K562 (cell line): ENCODE measurements around the gene FCGR2B. TPM values are rescaled to one million over a fixed set of nuclear protein-coding genes. Genes with fewer than 3 reads are reported as not detected.

Experiments used
- ATAC-seq: fragments of 200-7000 bp; cut with Tn5 transposase; 3 replicates; pipeline ENCODE4 v1.9.1; 2020; ENCODE audit warnings: moderate library complexity
- BruUV-seq: library from RNA; stranded (reverse); fragments of 400-500 nt; replicated peaks from 2 replicates; lab custom pipeline; 2021; lab: Mats Ljungman, UMichigan
- CTCF ChIA-PET: fragments of 300-600 bp; formaldehyde crosslinking; extraction: SDS; loops from one replicate; lab custom pipeline; 2021; ENCODE audit warnings: low intra/inter-chr PET ratio; lab: Yijun Ruan, JAX
- POLR2A ChIA-PET: fragments of 300-600, 350-650 bp; sonication (Branson Sonifier 250); formaldehyde crosslinking; extraction: SDS; loops from one replicate; lab custom pipeline; 2021; ENCODE audit warnings: antibody characterized with exemption, inconsistent platforms; lab: Yijun Ruan, JAX
- DNase-seq, 4 experiments: peaks; one replicate each; pipeline versions ENCODE4 v3.0.0 to v3.0.0-alpha.2; 2011 to 2018; ENCODE audit warnings: low spot score in 3 of 4, mixed read lengths in 3 of 4; ENCODE audit errors: extremely low read depth in 1 of 4
- FAIRE-seq: peaks from 2 replicates; lab custom pipeline; 2011; peaks lifted over from hg19 to GRCh38; lab: Jason Lieb, UNC
- H2AFZ ChIP-seq: 2 replicates; pipeline ENCODE4 v1.6.0; 2011; ENCODE audit warnings: low read depth, low read length, control low read depth, inconsistent platforms
- H3K27ac ChIP-seq: fragments of 200-600 bp; 3 replicates; pipeline ENCODE4 v1.8.0; 2011; ENCODE audit warnings: low read depth, mild to moderate bottlenecking, control low read depth, inconsistent platforms, low read length, moderate library complexity, mixed read lengths; ENCODE audit errors: extremely low read depth
- H3K27me3 ChIP-seq, 2 experiments: fragments of 300-600 bp in 1 of 2; 2 replicates in 1 of 2; 3 replicates in 1 of 2; pipeline versions ENCODE4 v1.6.0 to v1.8.0; 2011; ENCODE audit warnings: inconsistent platforms in 2 of 2, low read length in 2 of 2, mild to moderate bottlenecking in 1 of 2, mixed read lengths in 1 of 2, moderate library complexity in 1 of 2; ENCODE audit not compliant: control insufficient read depth in 2 of 2, insufficient read depth in 2 of 2
- H3K36me3 ChIP-seq: fragments of 300-600 bp; 3 replicates; pipeline ENCODE4 v1.8.0; 2011; ENCODE audit warnings: mild to moderate bottlenecking, low read length, inconsistent platforms; ENCODE audit not compliant: control insufficient read depth, insufficient read depth
- H3K4me1 ChIP-seq, 2 experiments: fragments of 200-600 bp in 1 of 2; replicated peaks in 1 of 2; 2 replicates in 1 of 2; 3 replicates in 1 of 2; pipeline versions ENCODE4 v1.5.1 to v1.8.0; 2011; ENCODE audit warnings: inconsistent platforms in 2 of 2, low read length in 2 of 2, mild to moderate bottlenecking in 1 of 2, mixed read lengths in 1 of 2, moderate library complexity in 1 of 2; ENCODE audit not compliant: control insufficient read depth in 2 of 2, insufficient read depth in 2 of 2
- H3K4me2 ChIP-seq: 2 replicates; pipeline ENCODE4 v1.6.1; 2011; ENCODE audit warnings: low read length, control low read depth, inconsistent platforms, mixed read lengths; ENCODE audit not compliant: insufficient read depth
- H3K4me3 ChIP-seq: fragments of 200-600 bp; sonication (generic), shearing (Covaris generic); 2 replicates; pipeline ENCODE4 v1.5.1; 2016; ENCODE audit warnings: control low read depth, inconsistent platforms
- H3K79me2 ChIP-seq: fragments of 200-600 bp; 3 replicates; pipeline ENCODE4 v1.8.0; 2011; ENCODE audit warnings: low read length, inconsistent platforms; ENCODE audit not compliant: control insufficient read depth, insufficient read depth
- H3K9ac ChIP-seq, 2 experiments: 2 replicates each; pipeline versions ENCODE4 v1.6.0 to v1.6.1; 2011; ENCODE audit warnings: low read depth in 2 of 2, low read length in 2 of 2, control low read depth in 1 of 2, inconsistent platforms in 1 of 2, mild to moderate bottlenecking in 1 of 2, mixed read lengths in 1 of 2; ENCODE audit not compliant: insufficient read depth in 1 of 2
- H3K9me1 ChIP-seq: one replicate; pipeline ENCODE4 v1.6.0; 2011; ENCODE audit warnings: inconsistent platforms, mild to moderate bottlenecking, low read length, moderate library complexity; ENCODE audit not compliant: control insufficient read depth, insufficient read depth
- H3K9me3 ChIP-seq: replicated peaks from 2 replicates; pipeline ENCODE4 v1.5.1; 2011; ENCODE audit warnings: low read depth, low read length, inconsistent platforms; ENCODE audit not compliant: control insufficient read depth, insufficient read depth
- H4K20me1 ChIP-seq: replicated peaks from 2 replicates; pipeline ENCODE4 v1.6.1; 2011; ENCODE audit warnings: low read length, inconsistent platforms, mixed read lengths; ENCODE audit not compliant: control insufficient read depth, insufficient read depth
- ATF7 ChIP-seq: fragments of 450-650 bp; IDR thresholded peaks from 2 replicates; pipeline ENCODE4 v1.7.1; 2014; ENCODE audit warnings: mild to moderate bottlenecking, moderate library complexity
- BMI1 ChIP-seq: fragments of 150-350 bp; IDR thresholded peaks from 2 replicates; pipeline ENCODE4 v1.6.1; 2014; ENCODE audit warnings: low read length
- CBX2 ChIP-seq: fragments of 200-600 bp; sonication (generic); IDR thresholded peaks from one replicate; pipeline ENCODE4 v1.6.1; 2012; ENCODE audit warnings: mild to moderate bottlenecking, low read length, inconsistent platforms; ENCODE audit not compliant: insufficient read depth, poor library complexity, severe bottlenecking
- CTCFL ChIP-seq: IDR thresholded peaks from 2 replicates; pipeline ENCODE4 v1.6.1; 2011; ENCODE audit warnings: borderline replicate concordance, low read depth, mild to moderate bottlenecking, moderate library complexity, low read length; ENCODE audit not compliant: insufficient read depth, poor library complexity, severe bottlenecking
- GTF3C2 ChIP-seq: IDR thresholded peaks from 3 replicates; pipeline ENCODE4 v1.6.1; 2011; ENCODE audit warnings: borderline replicate concordance, mild to moderate bottlenecking, moderate library complexity; ENCODE audit not compliant: insufficient read length; ENCODE audit errors: extremely low read depth
- JUND ChIP-seq, 2 experiments: IDR thresholded peaks; 2 replicates in 1 of 2; 3 replicates in 1 of 2; pipeline ENCODE4 v1.6.1; 2011; ENCODE audit warnings: borderline replicate concordance in 2 of 2, low read depth in 2 of 2, low read length in 2 of 2, improper control_type of control experiment in 1 of 2, missing biosample characterization in 1 of 2, missing genetic modification characterization in 1 of 2, missing genetic modification reagents in 1 of 2
- NCOA4 ChIP-seq: fragments of 450-650 bp; IDR thresholded peaks from 2 replicates; pipeline ENCODE4 v1.6.1; 2018; ENCODE audit warnings: mild to moderate bottlenecking; ENCODE audit not compliant: partially characterized antibody
- NCOR1 ChIP-seq: fragments of 450-650 bp; IDR thresholded peaks from 2 replicates; pipeline ENCODE4 v1.6.1; 2016; ENCODE audit warnings: mild to moderate bottlenecking, moderate library complexity
- NR2C1 ChIP-seq, 2 experiments: fragments of 450-650 bp; IDR thresholded peaks; 2 replicates each; pipeline ENCODE4 v1.6.1; 2017; ENCODE audit warnings: mild to moderate bottlenecking in 2 of 2, antibody characterized with exemption in 1 of 2, inconsistent platforms in 1 of 2, missing compliant biosample characterization in 1 of 2, missing genetic modification characterization in 1 of 2
- POLR2H ChIP-seq: IDR thresholded peaks from 2 replicates; pipeline ENCODE4 v1.6.1; 2016; ENCODE audit warnings: missing genetic modification characterization, low read depth, mild to moderate bottlenecking, control low read depth, missing compliant biosample characterization, moderate library complexity
- PPARD ChIP-seq: fragments of 250-450 bp; sonication (Bioruptor Pico); IDR thresholded peaks from 2 replicates; pipeline ENCODE4 v1.8.0; 2022; ENCODE audit warnings: inconsistent platforms, mild to moderate bottlenecking, moderate library complexity
- SMAD4 ChIP-seq: fragments of 250-450 bp; sonication (Bioruptor Pico); conservative IDR thresholded peaks from 2 replicates; pipeline ENCODE4 v1.8.0; 2021; ENCODE audit warnings: inconsistent platforms, mild to moderate bottlenecking, moderate library complexity
- SRF ChIP-seq, 2 experiments: fragments of 250-450, 450-650 bp in 1 of 2; sonication (Bioruptor Pico) in 1 of 2; sonication (generic) in 1 of 2; formaldehyde crosslinking; IDR thresholded peaks; 2 replicates each; pipeline versions ENCODE4 v1.5.0 to v1.5.1; 2020 to 2022; ENCODE audit warnings: mild to moderate bottlenecking in 1 of 2, missing genetic modification reagents in 1 of 2
- STAG1 ChIP-seq: sonication (generic); formaldehyde crosslinking; IDR thresholded peaks from 2 replicates; pipeline ENCODE4 v1.5.0; 2020; ENCODE audit warnings: missing genetic modification reagents, borderline replicate concordance
- YBX1 ChIP-seq: fragments of 450-650 bp; IDR thresholded peaks from 2 replicates; pipeline ENCODE4 v1.7.1; 2016; ENCODE audit warnings: mild to moderate bottlenecking
- WGBS: fragments of 100-300 bp; shearing (Covaris generic); methylation state at CpG from one replicate; pipeline ENCODE4 v1.1.6; 2016; ENCODE audit warnings: low coverage, mixed read lengths; ENCODE audit not compliant: insufficient coverage; ENCODE audit errors: missing lambda C conversion rate; 5-methylcytosine and 5-hydroxymethylcytosine counted together
- in situ Hi-C: fragments of 300-500 bp; cut with MboI; formaldehyde crosslinking; loops from 4 replicates; pipeline ENCODE4 v1.15.0; 2018; ENCODE audit warnings: inconsistent platforms, mixed read lengths
- intact Hi-C: fragments of 100-400 bp; cut with micrococcal nuclease; formaldehyde crosslinking; loops from 2 replicates; pipeline ENCODE4 v1.14.2; 2022
- polyA plus RNA-seq, 8 experiments: library from polyadenylated mRNA; depleted of rRNA in 4 of 8; stranded (reverse) in 5 of 8; unstranded in 3 of 8; fragments of >200 nt; fragmentation: Nextera tagmentation in 2 of 8; fragmentation: Illumina TruSeq in 1 of 8; extraction: Ambion mirVana in 2 of 8; extraction: Trizol in 1 of 8; gene quantifications; 2 replicates each; pipeline versions ENCODE4 v1.2.1 to v1.2.3, GENCODE V29; 2011 to 2014; ENCODE audit warnings: inconsistent platforms in 1 of 8, missing spikeins in 1 of 8
- total RNA-seq, 7 experiments: library from RNA; depleted of rRNA in 6 of 7; stranded (reverse); fragments of >200 nt in 6 of 7; fragmentation: Illumina TruSeq in 2 of 7; extraction: Trizol in 2 of 7; gene quantifications; 2 replicates each; pipeline versions ENCODE4 v1.2.1 to v1.2.3, GENCODE V29; 2011 to 2021; ENCODE audit warnings: low replicate concordance in 1 of 7
- TF ChIP-seq, protein P1 (sequence below): fragments of 250-450 bp; sonication (Bioruptor Pico); IDR thresholded peaks from 2 replicates; pipeline ENCODE4 v1.8.0; 2022; ENCODE audit warnings: moderate library complexity, mild to moderate bottlenecking, inconsistent platforms

FCGR2B gene
- total and polyA plus RNA-seq, 9 of the 15 experiments (the other 6 are each of a cell fraction or from before 2014, with no cell fraction given): 1.7 to 8.9 (median 3.9) TPM

DNA sequence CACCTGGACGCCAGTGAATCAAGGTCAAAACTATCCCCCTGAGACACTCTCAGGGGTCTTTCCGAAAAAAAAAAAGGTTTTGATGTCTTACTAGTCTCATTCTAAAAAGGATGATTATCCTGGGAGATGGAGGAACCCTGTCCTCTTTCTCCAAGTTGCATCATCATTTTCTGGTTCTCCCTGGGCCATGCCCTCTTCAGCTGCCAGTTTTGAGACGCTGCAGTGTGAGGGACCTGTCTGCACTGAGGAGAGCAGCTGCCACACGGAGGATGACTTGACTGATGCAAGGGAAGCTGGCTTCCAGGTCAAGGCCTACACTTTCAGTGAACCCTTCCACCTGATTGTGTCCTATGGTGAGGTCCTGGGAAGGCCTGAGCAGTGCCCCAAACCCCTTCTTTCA lies 47.6 kb downstream of the FCGR2B start:
- 35% methylated on average over 4 of the region's 4 CpGs for WGBS
- POLR2A ChIA-PET: no interaction called here
- H3K4me3 ChIP-seq: no peak overlapping the region
- no peaks in the 10 kb centered on the region for H3K9me1 ChIP-seq
- H3K79me2 ChIP-seq: no peaks in the 10 kb centered on the region
- no peak for DNase-seq
- H3K9ac ChIP-seq: no peak overlapping the region; a peak in 1 of 4 replicates
- no peak overlapping the region for H3K4me2 ChIP-seq
- no peak overlapping the region; the same call in 2 of the 3 replicates for H3K27ac ChIP-seq
- in situ Hi-C loops: no loop called here
- CTCF ChIA-PET: interaction anchor here (1.6 kb wide), 1 partner anchor 12 kb away, joined by 3 read pairs; no protein-coding TSS in a partner anchor
- no peak for FAIRE-seq
- H2AFZ ChIP-seq: peak overlapping the region; percentile 28; the same call in 1 of the 2 replicates
- H3K9me3 ChIP-seq: no peaks in the 10 kb centered on the region
- no peaks in the 10 kb centered on the region for H3K27me3 ChIP-seq
- ATAC-seq: peak; percentile 21; the same call in 2 of the 3 replicates
- intact Hi-C loops: no loop called here
- H4K20me1 ChIP-seq: no peaks in the 10 kb centered on the region
- no TSS peak for BruUV-seq
- no peaks in the 10 kb centered on the region for H3K36me3 ChIP-seq
- peaks cover 8 to 36% of the 10 kb centered on the region in 2 experiments for H3K4me1 ChIP-seq
- TF ChIP-seq POLR2H: no peak
- peak; percentile 25; the same call in 1 of the 2 replicates for TF ChIP-seq JUND (IDR thresholded peaks at IDR 0.05; ENCODE audit: borderline replicate concordance, low read depth, low read length)
- TF ChIP-seq JUND (tag; IDR thresholded peaks at IDR 0.05; ENCODE audit: borderline replicate concordance, low read depth, low read length): no peak
- no peak for TF ChIP-seq YBX1
- TF ChIP-seq BMI1: no peak
- TF ChIP-seq NCOR1: no peak
- TF ChIP-seq ATF7: 0 out of 2 replicates have a peak, but pooled peaks have one; percentile 36
- TF ChIP-seq NCOA4: no peak
- TF ChIP-seq CBX2: no peak
- no peak for TF ChIP-seq GTF3C2
- TF ChIP-seq PPARD (CRISPR knock-in tag): no peak
- TF ChIP-seq SRF (CRISPR knock-in tag; IDR thresholded peaks at IDR 0.05): no peak
- TF ChIP-seq NR2C1 (IDR thresholded peaks at IDR 0.05): no peak
- TF ChIP-seq NR2C1 (tag; IDR thresholded peaks at IDR 0.05): peak; percentile 50
- TF ChIP-seq STAG1 (CRISPR knock-in tag): no peak
- TF ChIP-seq CTCFL: no peak
- TF ChIP-seq, protein P1, sequence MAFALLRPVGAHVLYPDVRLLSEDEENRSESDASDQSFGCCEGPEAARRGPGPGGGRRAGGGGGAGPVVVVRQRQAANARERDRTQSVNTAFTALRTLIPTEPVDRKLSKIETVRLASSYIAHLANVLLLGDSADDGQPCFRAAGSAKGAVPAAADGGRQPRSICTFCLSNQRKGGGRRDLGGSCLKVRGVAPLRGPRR (CRISPR knock-in tag): no peak
- peak; percentile 72 for TF ChIP-seq SMAD4 (CRISPR knock-in tag)
